ENCODE data around the gene CFAP141. TPM values are rescaled to one million over a fixed set of nuclear protein-coding genes. Genes with fewer than 3 reads are reported as not detected.

CFAP141 gene
- total and polyA plus RNA-seq, 4 experiments from 2014 or later, result not detected

GRCh38 chr1:154178013-154178412 lies 28.1 kb downstream of the CFAP141 start:
- ChIA-PET POLR2A (ENCODE audit: partially characterized antibody) (interaction anchor here (0.6 to 5.0 kb wide), 4 partner anchors 17 to 188 kb away, joined by 3 to 37 read pairs (median 4); no protein-coding TSS in a partner anchor), CTCF (ENCODE audit: partially characterized antibody) (interaction anchor here (1.1 to 1.4 kb wide), 3 partner anchors 20 to 226 kb away, joined by 3 to 5 read pairs (median 4); no protein-coding TSS in a partner anchor)
- Mint-ChIP-seq H3K27me3 (no peaks in the 10 kb centered on the region), H3K4me1 (peaks cover 51 to 78% (median 65%) of the 10 kb centered on the region in 4 donors), H3K36me3 (peaks cover 32 to 67% of the 10 kb centered on the region in 2 donors), H3K27ac (peak overlapping the region; percentile 78 to 98 (median 91)), H3K9me3 (peaks cover 0 to 2% (median 0%) of the 10 kb centered on the region in 8 donors), H3K4me3 (peak overlapping the region; percentile 34 to 100 (median 72))
- H3K27ac ChIP-seq (ENCODE audit: low read depth, low read length), result peak overlapping the region; percentile 37
- peak in 1 of 5 donors; percentile 45 for DNase-seq
- intact Hi-C loops (cut with micrococcal nuclease), result no loop called here
- peak overlapping the region in 1 of 2 donors; percentile 15 for H3K4me3 ChIP-seq (ENCODE audit: low read length in 2 of 2)
- H3K27me3 ChIP-seq (ENCODE audit: insufficient read depth, low read length), result no peaks in the 10 kb centered on the region
- H3K4me1 ChIP-seq (ENCODE audit: insufficient read depth, low read length), result peaks cover 66% of the 10 kb centered on the region
- H3K9me3 ChIP-seq (ENCODE audit: control insufficient read depth in 1 of 2, low read length in 2 of 2), result no peaks in the 10 kb centered on the region
- peaks cover 28% of the 10 kb centered on the region for H3K36me3 ChIP-seq (ENCODE audit: insufficient read depth, low read length)

- H3K4me3 ChIP-seq (ENCODE audit: low read length in 2 of 2), result no peak overlapping the region
- intact Hi-C loops (cut with micrococcal nuclease), result no loop called here
- peaks cover 44% of the 10 kb centered on the region for H3K36me3 ChIP-seq (ENCODE audit: insufficient read depth, low read length)
- DNase-seq, result no peak
- Mint-ChIP-seq H3K4me1 (peaks cover 55 to 76% (median 66%) of the 10 kb centered on the region in 4 donors), H3K27me3 (no peaks in the 10 kb centered on the region), H3K36me3 (peaks cover 46 to 69% of the 10 kb centered on the region in 2 donors), H3K4me3 (peak overlapping the region in 6 of 8 donors; percentile 33 to 68 (median 53)), H3K27ac (peak overlapping the region; percentile 32 to 98 (median 65)), H3K9me3 (no peaks in the 10 kb centered on the region)
- H3K27me3 ChIP-seq (ENCODE audit: insufficient read depth, low read length), result no peaks in the 10 kb centered on the region
- peaks cover 64% of the 10 kb centered on the region for H3K4me1 ChIP-seq (ENCODE audit: insufficient read depth, low read length)
- no peaks in the 10 kb centered on the region for H3K9me3 ChIP-seq (ENCODE audit: control insufficient read depth in 1 of 2, low read length in 2 of 2)
- ChIA-PET CTCF (ENCODE audit: partially characterized antibody) (interaction anchor here (0.7 kb wide), 1 partner anchor 23 kb away, joined by 3 read pairs; no protein-coding TSS in a partner anchor), POLR2A (ENCODE audit: partially characterized antibody) (interaction anchor here (5.0 kb wide), 1 partner anchor 18 kb away, joined by 37 read pairs; no protein-coding TSS in a partner anchor)
- H3K27ac ChIP-seq (ENCODE audit: low read depth, low read length), result peak overlapping the region; percentile 23
Measured at GRCh38 chr1:154176337-154176736, 29.8 kb downstream of the CFAP141 start.

GRCh38 chr1:154174654-154175053 lies 31.5 kb downstream of the CFAP141 start:
- CTCF ChIA-PET (ENCODE audit: partially characterized antibody), result interaction anchor here (0.6 to 0.8 kb wide), 2 partner anchors 25 to 68 kb away, joined by 3 read pairs; no protein-coding TSS in a partner anchor
- H3K36me3 ChIP-seq (ENCODE audit: insufficient read depth, low read length), result peaks cover 55% of the 10 kb centered on the region
- DNase-seq, result no peak
- H3K27ac ChIP-seq (ENCODE audit: low read depth, low read length), result no peak overlapping the region
- H3K36me3 Mint-ChIP-seq, result peaks cover 56 to 76% of the 10 kb centered on the region in 2 donors
- no peaks in the 10 kb centered on the region for H3K9me3 Mint-ChIP-seq
- no peaks in the 10 kb centered on the region for H3K27me3 ChIP-seq (ENCODE audit: insufficient read depth, low read length)
- H3K4me3 Mint-ChIP-seq, result peak overlapping the region in 2 of 8 donors; percentile 22 to 41
- no peak overlapping the region for H3K27ac Mint-ChIP-seq
- POLR2A ChIA-PET (ENCODE audit: partially characterized antibody), result interaction anchor here (5.0 kb wide), 1 partner anchor 16 kb away, joined by 37 read pairs; no protein-coding TSS in a partner anchor
- intact Hi-C loops (cut with micrococcal nuclease), result no loop called here
- no peak overlapping the region for H3K4me3 ChIP-seq (ENCODE audit: low read length in 2 of 2)
- no peaks in the 10 kb centered on the region for H3K9me3 ChIP-seq (ENCODE audit: control insufficient read depth in 1 of 2, low read length in 2 of 2)
- peaks cover 42 to 71% (median 59%) of the 10 kb centered on the region in 4 donors for H3K4me1 Mint-ChIP-seq
- H3K27me3 Mint-ChIP-seq, result no peaks in the 10 kb centered on the region
- H3K4me1 ChIP-seq (ENCODE audit: insufficient read depth, low read length), result peaks cover 55% of the 10 kb centered on the region

- Mint-ChIP-seq H3K9me3 (no peaks in the 10 kb centered on the region), H3K4me1 (peaks cover 18 to 55% (median 38%) of the 10 kb centered on the region in 4 donors), H3K27me3 (no peaks in the 10 kb centered on the region), H3K36me3 (peaks cover 69 to 81% of the 10 kb centered on the region in 2 donors), H3K27ac (peak overlapping the region; percentile 1 to 84 (median 77)), H3K4me3 (peak overlapping the region in 1 of 8 donors; percentile 18)
- no peaks in the 10 kb centered on the region for H3K9me3 ChIP-seq (ENCODE audit: control insufficient read depth in 1 of 2, low read length in 2 of 2)
- DNase-seq, result no peak
- peak overlapping the region; percentile 21 for H3K27ac ChIP-seq (ENCODE audit: low read depth, low read length)
- H3K36me3 ChIP-seq (ENCODE audit: insufficient read depth, low read length), result peaks cover 73% of the 10 kb centered on the region
- H3K4me3 ChIP-seq (ENCODE audit: low read length in 2 of 2), result no peak overlapping the region
- peaks cover 27% of the 10 kb centered on the region for H3K4me1 ChIP-seq (ENCODE audit: insufficient read depth, low read length)
- CTCF ChIA-PET (ENCODE audit: partially characterized antibody), result no interaction called here
- intact Hi-C loops (cut with micrococcal nuclease), result no loop called here
- POLR2A ChIA-PET (ENCODE audit: partially characterized antibody), result interaction anchor here (0.9 to 1.7 kb wide), 2 partner anchors 10 to 14 kb away, joined by 3 to 6 read pairs; no protein-coding TSS in a partner anchor
- H3K27me3 ChIP-seq (ENCODE audit: insufficient read depth, low read length), result no peaks in the 10 kb centered on the region
Measured at GRCh38 chr1:154171880-154172279, 34.3 kb downstream of the CFAP141 start.

GRCh38 chr1:154171223-154171583 lies 34.9 kb downstream of the CFAP141 start:
- no peak overlapping the region for H3K4me3 ChIP-seq (ENCODE audit: low read length in 2 of 2)
- H3K4me1 Mint-ChIP-seq, result peaks cover 15 to 51% (median 33%) of the 10 kb centered on the region in 4 donors
- H3K4me3 Mint-ChIP-seq, result no peak overlapping the region
- H3K27me3 ChIP-seq (ENCODE audit: insufficient read depth, low read length), result no peaks in the 10 kb centered on the region
- H3K27ac Mint-ChIP-seq, result peak overlapping the region; percentile 22 to 77 (median 61)
- no peaks in the 10 kb centered on the region for H3K9me3 ChIP-seq (ENCODE audit: control insufficient read depth in 1 of 2, low read length in 2 of 2)
- intact Hi-C loops (cut with micrococcal nuclease), result no loop called here
- H3K36me3 Mint-ChIP-seq, result peaks cover 67 to 84% of the 10 kb centered on the region in 2 donors
- no peaks in the 10 kb centered on the region for H3K27me3 Mint-ChIP-seq
- no peak for DNase-seq
- H3K9me3 Mint-ChIP-seq, result no peaks in the 10 kb centered on the region
- peak overlapping the region; percentile 23 for H3K27ac ChIP-seq (ENCODE audit: low read depth, low read length)
- POLR2A ChIA-PET (ENCODE audit: partially characterized antibody), result interaction anchor here (0.9 to 1.7 kb wide), 3 partner anchors 11 to 13 kb away, joined by 3 to 6 read pairs (median 3); no protein-coding TSS in a partner anchor
- CTCF ChIA-PET (ENCODE audit: partially characterized antibody), result no interaction called here
- peaks cover 21% of the 10 kb centered on the region for H3K4me1 ChIP-seq (ENCODE audit: insufficient read depth, low read length)
- peaks cover 79% of the 10 kb centered on the region for H3K36me3 ChIP-seq (ENCODE audit: insufficient read depth, low read length)

GRCh38 chr1:154170547-154171222 lies 35.4 kb downstream of the CFAP141 start:
- CTCF ChIA-PET (ENCODE audit: partially characterized antibody), result no interaction called here
- no peaks in the 10 kb centered on the region for H3K9me3 Mint-ChIP-seq
- intact Hi-C loops (cut with micrococcal nuclease), result no loop called here

GRCh38 chr1:154167461-154167860 lies 38.7 kb downstream of the CFAP141 start:
- no peak overlapping the region for H3K4me3 Mint-ChIP-seq
- no peaks in the 10 kb centered on the region for H3K9me3 Mint-ChIP-seq
- peaks cover 79 to 93% of the 10 kb centered on the region in 2 donors for H3K36me3 Mint-ChIP-seq
- no peaks in the 10 kb centered on the region for H3K27me3 Mint-ChIP-seq
- Histone ChIP-seq H3K4me1 (ENCODE audit: insufficient read depth, low read length) (peaks cover 12% of the 10 kb centered on the region), H3K36me3 (ENCODE audit: insufficient read depth, low read length) (peaks cover 82% of the 10 kb centered on the region), H3K27me3 (ENCODE audit: insufficient read depth, low read length) (no peaks in the 10 kb centered on the region), H3K27ac (ENCODE audit: low read depth, low read length) (no peak overlapping the region), H3K4me3 (ENCODE audit: low read length in 2 of 2) (no peak overlapping the region), H3K9me3 (ENCODE audit: control insufficient read depth in 1 of 2, low read length in 2 of 2) (no peaks in the 10 kb centered on the region)
- POLR2A ChIA-PET (ENCODE audit: partially characterized antibody), result interaction anchor here (1.9 kb wide), 1 partner anchor 9 kb away, joined by 5 read pairs; no protein-coding TSS in a partner anchor
- H3K27ac Mint-ChIP-seq, result peak overlapping the region in 6 of 7 donors; percentile 26 to 87 (median 63)
- intact Hi-C loops (cut with micrococcal nuclease), result no loop called here
- CTCF ChIA-PET (ENCODE audit: partially characterized antibody), result no interaction called here
- no peak for DNase-seq
- H3K4me1 Mint-ChIP-seq, result peaks cover 12 to 38% (median 31%) of the 10 kb centered on the region in 4 donors

More at GRCh38 chr1:154170547-154171222, 35.4 kb downstream of the CFAP141 start:
- H3K36me3 Mint-ChIP-seq, result peaks cover 69 to 84% of the 10 kb centered on the region in 2 donors
- no peaks in the 10 kb centered on the region for H3K9me3 ChIP-seq (ENCODE audit: control insufficient read depth in 1 of 2, low read length in 2 of 2)
- H3K4me1 ChIP-seq (ENCODE audit: insufficient read depth, low read length), result peaks cover 15% of the 10 kb centered on the region
- peak overlapping the region in 5 of 7 donors; percentile 28 to 88 (median 61) for H3K27ac Mint-ChIP-seq
- no peaks in the 10 kb centered on the region for H3K27me3 ChIP-seq (ENCODE audit: insufficient read depth, low read length)
- peaks cover 76% of the 10 kb centered on the region for H3K36me3 ChIP-seq (ENCODE audit: insufficient read depth, low read length)
- POLR2A ChIA-PET (ENCODE audit: partially characterized antibody), result interaction anchor here (0.9 to 2.0 kb wide), 5 partner anchors 8 to 13 kb away, joined by 3 to 7 read pairs (median 3); no protein-coding TSS in a partner anchor
- H3K27me3 Mint-ChIP-seq, result no peaks in the 10 kb centered on the region
- no peak for DNase-seq
- peak overlapping the region; percentile 23 for H3K27ac ChIP-seq (ENCODE audit: low read depth, low read length)
- no peak overlapping the region for H3K4me3 Mint-ChIP-seq
- H3K4me1 Mint-ChIP-seq, result peaks cover 14 to 46% (median 29%) of the 10 kb centered on the region in 4 donors
- H3K4me3 ChIP-seq (ENCODE audit: low read length in 2 of 2), result no peak overlapping the region
